ENCODE data around the gene SH3RF3. TPM values are rescaled to one million over a fixed set of nuclear protein-coding genes. Genes with fewer than 3 reads are reported as not detected.

SH3RF3 gene
- total RNA-seq, 1 donor from 2014 or later = 59.5 TPM

- Mint-ChIP-seq H3K27me3 (ENCODE audit: low read depth) (no peaks in the 10 kb centered on the region), H3K4me3 (ENCODE audit: unreplicated experiment) (no peak overlapping the region), H3K9me3 (ENCODE audit: low read depth) (no peaks in the 10 kb centered on the region), H3K36me3 (ENCODE audit: low read depth) (peaks cover 23% of the 10 kb centered on the region), H3K27ac (ENCODE audit: unreplicated experiment) (peak overlapping the region; percentile 71), H3K4me1 (ENCODE audit: low read depth) (peaks cover 63% of the 10 kb centered on the region)
- no peak for TF ChIP-seq CTCF (IDR thresholded peaks at IDR 0.05)
- peak; percentile 69 for DNase-seq (ENCODE audit: low spot score)
Measured at GRCh38 chr2:109384308-109385271, 255.6 kb downstream of the SH3RF3 start.

- peak; percentile 39 for DNase-seq (ENCODE audit: low spot score)
- no peaks in the 10 kb centered on the region for H3K27me3 Mint-ChIP-seq (ENCODE audit: low read depth)
- no peak overlapping the region for H3K27ac Mint-ChIP-seq (ENCODE audit: unreplicated experiment)
- no peaks in the 10 kb centered on the region for H3K9me3 Mint-ChIP-seq (ENCODE audit: low read depth)
- peaks cover 30% of the 10 kb centered on the region for H3K36me3 Mint-ChIP-seq (ENCODE audit: low read depth)
- no peak for TF ChIP-seq CTCF (IDR thresholded peaks at IDR 0.05)
- peaks cover 61% of the 10 kb centered on the region for H3K4me1 Mint-ChIP-seq (ENCODE audit: low read depth)
- H3K4me3 Mint-ChIP-seq (ENCODE audit: unreplicated experiment) = no peak overlapping the region
Measured at GRCh38 chr2:109385506-109385905, 256.5 kb downstream of the SH3RF3 start.

- Mint-ChIP-seq H3K4me3 (ENCODE audit: unreplicated experiment) (no peak overlapping the region), H3K4me1 (ENCODE audit: low read depth) (peaks cover 55% of the 10 kb centered on the region), H3K9me3 (ENCODE audit: low read depth) (no peaks in the 10 kb centered on the region), H3K27me3 (ENCODE audit: low read depth) (no peaks in the 10 kb centered on the region), H3K27ac (ENCODE audit: unreplicated experiment) (no peak overlapping the region), H3K36me3 (ENCODE audit: low read depth) (peaks cover 31% of the 10 kb centered on the region)
- no peak for TF ChIP-seq CTCF (IDR thresholded peaks at IDR 0.05)
- peak; percentile 39 for DNase-seq (ENCODE audit: low spot score)
Measured at GRCh38 chr2:109386004-109386695, 257.1 kb downstream of the SH3RF3 start.

GRCh38 chr2:109387221-109387735 is 258.3 kb downstream of the SH3RF3 start:
- peak overlapping the region; percentile 51 for H3K27ac Mint-ChIP-seq (ENCODE audit: unreplicated experiment)
- no peaks in the 10 kb centered on the region for H3K9me3 Mint-ChIP-seq (ENCODE audit: low read depth)
- H3K36me3 Mint-ChIP-seq (ENCODE audit: low read depth) = peaks cover 31% of the 10 kb centered on the region
- no peak for TF ChIP-seq CTCF (IDR thresholded peaks at IDR 0.05)
- H3K27me3 Mint-ChIP-seq (ENCODE audit: low read depth) = no peaks in the 10 kb centered on the region
- no peak overlapping the region for H3K4me3 Mint-ChIP-seq (ENCODE audit: unreplicated experiment)
- H3K4me1 Mint-ChIP-seq (ENCODE audit: low read depth) = peaks cover 44% of the 10 kb centered on the region
- DNase-seq (ENCODE audit: low spot score) = peak; percentile 62

Measured in chondrocyte (in vitro differentiated cells).